ENCODE results near the gene CRNKL1. TPM values are rescaled to one million over a fixed set of nuclear protein-coding genes. Genes with fewer than 3 reads are reported as not detected.

The CRNKL1 gene
- polyA plus RNA-seq, 1 of the 3 experiments (the other 2 are of a cell fraction), result 7.6 TPM

- Histone ChIP-seq H3K27me3 (ENCODE audit: insufficient read depth) (no peaks in the 10 kb centered on the region), H3K27ac (ENCODE audit: low read depth in 2 of 2, low read length in 1 of 2) (peak overlapping the region; percentile 93 to 99; a peak in 3 of 4 replicates), H3K4me1 (ENCODE audit: control insufficient read depth in 1 of 2, insufficient read depth in 2 of 2, low read depth in 1 of 2, low read length in 1 of 2) (peaks cover 29 to 48% of the 10 kb centered on the region in 2 experiments), H3K9me3 (no peaks in the 10 kb centered on the region), H3K9ac (peak overlapping the region; percentile 81; the same call in 1 of the 2 replicates), H3K4me3 (ENCODE audit: low read depth in 2 of 2, low read length in 1 of 2) (no peak overlapping the region), H3K79me2 (ENCODE audit: insufficient read depth) (peaks cover 13% of the 10 kb centered on the region; the same call in 1 of the 2 replicates), H3F3A (replicated peaks; ENCODE audit: insufficient read depth) (peaks cover 41% of the 10 kb centered on the region), H3K36me3 (replicated peaks in 1 of 2; ENCODE audit: control insufficient read depth in 1 of 2, insufficient read depth in 2 of 2, low read length in 1 of 2) (no peaks in the 10 kb centered on the region), H3K4me2 (0 out of 2 replicates have a peak overlapping the region, but pooled peaks have one; percentile 75), H4K20me1 (ENCODE audit: insufficient read depth) (no peaks in the 10 kb centered on the region), H3K9me2 (no peaks in the 10 kb centered on the region), H2AFZ (ENCODE audit: low read depth) (no peak overlapping the region)
- TF ChIP-seq GATA2 (CRISPR knock-in tag; IDR thresholded peaks at IDR 0.05) (no peak), SMC3 (IDR thresholded peaks at IDR 0.05; ENCODE audit: low read depth, low read length) (no peak)
- POLR2A ChIA-PET, result no interaction called here
- CTCF ChIA-PET, result interaction anchor here (1.3 to 2.4 kb wide), 4 partner anchors 9 to 299 kb away, joined by 3 to 6 read pairs (median 4); no protein-coding TSS in a partner anchor
- no peak for DNase-seq
- 79% methylated on average over 2 of the region's 2 CpGs for WGBS (ENCODE audit: low lambda C conversion rate)
Observed at GRCh38 chr20:19991854-19992253, 60.4 kb downstream of the CRNKL1 start.

DNA sequence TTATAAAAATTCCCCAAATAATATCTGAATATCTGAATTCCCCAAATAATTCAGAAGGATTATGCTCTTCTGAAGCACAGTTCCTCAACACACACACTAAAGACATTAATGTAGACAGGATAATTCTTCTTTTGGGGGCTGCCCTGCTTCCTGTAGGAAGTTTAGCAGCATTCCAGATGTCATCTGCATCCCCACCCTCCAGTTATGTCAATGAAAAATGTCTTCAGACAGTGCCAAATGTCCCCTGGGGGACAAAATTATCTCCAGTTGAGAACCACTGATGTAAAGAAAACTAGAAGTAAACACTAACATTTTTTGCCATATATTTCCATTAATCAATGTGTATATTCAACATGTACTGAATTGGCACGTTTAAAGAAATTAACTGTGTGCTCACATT lies 61.0 kb downstream of the CRNKL1 start:
- TF ChIP-seq EP300 (IDR thresholded peaks at IDR 0.05; ENCODE audit: borderline replicate concordance in 1 of 2, low read depth in 1 of 2, low read length in 1 of 2), result no peak
- TF ChIP-seq REST (IDR thresholded peaks at IDR 0.05; ENCODE audit: low read depth, low read length), result no peak
- no peak for TF ChIP-seq POLR2AphosphoS5 (IDR thresholded peaks at IDR 0.05; ENCODE audit: low read depth, low read length)
- no peak for TF ChIP-seq SIN3A (IDR thresholded peaks at IDR 0.05; ENCODE audit: borderline replicate concordance, low read depth, low read length)
- TF ChIP-seq TEAD4 (IDR thresholded peaks at IDR 0.05; ENCODE audit: borderline replicate concordance, insufficient read depth), result no peak
- TF ChIP-seq RFX5 (IDR thresholded peaks at IDR 0.05; ENCODE audit: low read length), result no peak
- TF ChIP-seq, protein P1, sequence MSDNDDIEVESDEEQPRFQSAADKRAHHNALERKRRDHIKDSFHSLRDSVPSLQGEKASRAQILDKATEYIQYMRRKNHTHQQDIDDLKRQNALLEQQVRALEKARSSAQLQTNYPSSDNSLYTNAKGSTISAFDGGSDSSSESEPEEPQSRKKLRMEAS (IDR thresholded peaks at IDR 0.05; ENCODE audit: low read depth), result no peak
- TF ChIP-seq, protein P2, sequence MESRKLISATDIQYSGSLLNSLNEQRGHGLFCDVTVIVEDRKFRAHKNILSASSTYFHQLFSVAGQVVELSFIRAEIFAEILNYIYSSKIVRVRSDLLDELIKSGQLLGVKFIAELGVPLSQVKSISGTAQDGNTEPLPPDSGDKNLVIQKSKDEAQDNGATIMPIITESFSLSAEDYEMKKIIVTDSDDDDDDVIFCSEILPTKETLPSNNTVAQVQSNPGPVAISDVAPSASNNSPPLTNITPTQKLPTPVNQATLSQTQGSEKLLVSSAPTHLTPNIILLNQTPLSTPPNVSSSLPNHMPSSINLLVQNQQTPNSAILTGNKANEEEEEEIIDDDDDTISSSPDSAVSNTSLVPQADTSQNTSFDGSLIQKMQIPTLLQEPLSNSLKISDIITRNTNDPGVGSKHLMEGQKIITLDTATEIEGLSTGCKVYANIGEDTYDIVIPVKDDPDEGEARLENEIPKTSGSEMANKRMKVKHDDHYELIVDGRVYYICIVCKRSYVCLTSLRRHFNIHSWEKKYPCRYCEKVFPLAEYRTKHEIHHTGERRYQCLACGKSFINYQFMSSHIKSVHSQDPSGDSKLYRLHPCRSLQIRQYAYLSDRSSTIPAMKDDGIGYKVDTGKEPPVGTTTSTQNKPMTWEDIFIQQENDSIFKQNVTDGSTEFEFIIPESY (IDR thresholded peaks at IDR 0.05; ENCODE audit: borderline replicate concordance, low read depth), result no peak
- TF ChIP-seq GATA2 (CRISPR knock-in tag; IDR thresholded peaks at IDR 0.05), result no peak
- TF ChIP-seq TCF12 (IDR thresholded peaks at IDR 0.05), result no peak
- no peak for TF ChIP-seq SMC3 (IDR thresholded peaks at IDR 0.05; ENCODE audit: low read depth, low read length)
- no peak for TF ChIP-seq TAF1 (IDR thresholded peaks at IDR 0.05; ENCODE audit: borderline replicate concordance, low read depth, low read length)
- TF ChIP-seq NFIC (IDR thresholded peaks at IDR 0.05; ENCODE audit: borderline replicate concordance), result no peak
- TF ChIP-seq YY1 (IDR thresholded peaks at IDR 0.05; ENCODE audit: low read depth), result no peak
- no peak for TF ChIP-seq IRF3 (IDR thresholded peaks at IDR 0.05; ENCODE audit: low read depth, low read length)
- no peak for TF ChIP-seq EZH2phosphoT487 (IDR thresholded peaks at IDR 0.05; ENCODE audit: borderline replicate concordance, low read depth)
- TF ChIP-seq RAD21 (IDR thresholded peaks at IDR 0.05; ENCODE audit: low read length), result no peak
- TF ChIP-seq JUND (IDR thresholded peaks at IDR 0.05), result no peak
- Histone ChIP-seq H2AFZ (ENCODE audit: low read depth) (no peak overlapping the region), H3K4me1 (ENCODE audit: control insufficient read depth in 1 of 2, insufficient read depth in 2 of 2, low read depth in 1 of 2, low read length in 1 of 2) (peaks cover 31 to 48% of the 10 kb centered on the region in 2 experiments), H3K79me2 (ENCODE audit: insufficient read depth) (peaks cover 17% of the 10 kb centered on the region; the same call in 1 of the 2 replicates), H3K27ac (ENCODE audit: low read depth in 2 of 2, low read length in 1 of 2) (peak overlapping the region in 1 of 2 experiments; percentile 99; a peak in 3 of 4 replicates), H3F3A (replicated peaks; ENCODE audit: insufficient read depth) (peaks cover 41% of the 10 kb centered on the region), H3K9me3 (no peaks in the 10 kb centered on the region), H3K27me3 (ENCODE audit: insufficient read depth) (no peaks in the 10 kb centered on the region), H3K9ac (no peak overlapping the region; the same call in 1 of the 2 replicates), H3K9me2 (no peaks in the 10 kb centered on the region), H3K4me3 (ENCODE audit: low read depth in 2 of 2, low read length in 1 of 2) (no peak overlapping the region), H4K20me1 (ENCODE audit: insufficient read depth) (no peaks in the 10 kb centered on the region), H3K36me3 (replicated peaks in 1 of 2; ENCODE audit: control insufficient read depth in 1 of 2, insufficient read depth in 2 of 2, low read length in 1 of 2) (no peaks in the 10 kb centered on the region), H3K4me2 (no peak overlapping the region)
- no peak for DNase-seq
- 75% methylated on average over 1 of the region's 1 CpG for WGBS (ENCODE audit: low lambda C conversion rate)
- CTCF ChIA-PET, result interaction anchor here (1.0 to 2.4 kb wide), 4 partner anchors 9 to 298 kb away, joined by 3 to 6 read pairs (median 4); no protein-coding TSS in a partner anchor
- POLR2A ChIA-PET, result no interaction called here

All from SK-N-SH (cell line).